Mucosa of descending colon (tissue), 3 donors: ENCODE data around the gene ZBTB47. TPM values are rescaled to one million over a fixed set of nuclear protein-coding genes. Genes with fewer than 3 reads are reported as not detected.

ENCODE experiments used
- ATAC-seq: fragments of 200-7000 bp; cut with Tn5 transposase; one replicate; pipeline ENCODE4 v1.9.1; 2020; ENCODE audit warnings: mild to moderate bottlenecking, moderate library complexity
- DNase-seq, 3 donors: peaks; one replicate each; pipeline ENCODE4 v3.0.0-alpha.2; 2020
- H3K36me3 ChIP-seq: fragments of 200-600 bp; one replicate; pipeline ENCODE4 v1.8.0; 2021; ENCODE audit warnings: low read depth, mild to moderate bottlenecking
- H3K4me1 ChIP-seq: fragments of 200-600 bp; one replicate; pipeline ENCODE4 v1.8.0; 2021; ENCODE audit warnings: low read depth, mild to moderate bottlenecking
- H3K4me3 ChIP-seq: fragments of 200-600 bp; one replicate; pipeline ENCODE4 v1.8.0; 2021; ENCODE audit warnings: mild to moderate bottlenecking
- H3K9me3 ChIP-seq: fragments of 200-600 bp; one replicate; pipeline ENCODE4 v1.8.0; 2021; ENCODE audit warnings: mild to moderate bottlenecking
- intact Hi-C, 2 donors: fragments of 100-400 bp; cut with DNase I in 1 of 2; cut with micrococcal nuclease in 1 of 2; formaldehyde crosslinking; loops; one replicate each; pipeline versions ENCODE4 v1.11.0 to v1.11.1; 2022; cut with DNase I, micrococcal nuclease
- total RNA-seq, 3 donors: library from RNA; stranded (reverse); fragmentation: NEBNext Ultra II Directional in 2 of 3; extraction: Animal tissue kit (Norgen Biotek cat#: 25700) in 2 of 3; gene quantifications; one replicate each; pipeline versions ENCODE4 v1.2.1 to v1.2.4, GENCODE V29; 2021 to 2023
- TF ChIP-seq, protein P1 (sequence below): fragments of 200-600 bp; IDR thresholded peaks from one replicate; pipeline ENCODE4 v1.8.0; 2022; ENCODE audit warnings: antibody characterized with exemption, mild to moderate bottlenecking
- donor health status: DM: no; HTN: no; CAD: no; lungs with moderate emphysema.
- donor health status: DM: no; HTN: no; CAD: no.
- donor health status: DM: no; HTN: yes; CAD: no.

The ZBTB47 gene
- total RNA-seq, 3 donors from 2014 or later = 3.1 to 45.5 (median 12.4) TPM

DNA sequence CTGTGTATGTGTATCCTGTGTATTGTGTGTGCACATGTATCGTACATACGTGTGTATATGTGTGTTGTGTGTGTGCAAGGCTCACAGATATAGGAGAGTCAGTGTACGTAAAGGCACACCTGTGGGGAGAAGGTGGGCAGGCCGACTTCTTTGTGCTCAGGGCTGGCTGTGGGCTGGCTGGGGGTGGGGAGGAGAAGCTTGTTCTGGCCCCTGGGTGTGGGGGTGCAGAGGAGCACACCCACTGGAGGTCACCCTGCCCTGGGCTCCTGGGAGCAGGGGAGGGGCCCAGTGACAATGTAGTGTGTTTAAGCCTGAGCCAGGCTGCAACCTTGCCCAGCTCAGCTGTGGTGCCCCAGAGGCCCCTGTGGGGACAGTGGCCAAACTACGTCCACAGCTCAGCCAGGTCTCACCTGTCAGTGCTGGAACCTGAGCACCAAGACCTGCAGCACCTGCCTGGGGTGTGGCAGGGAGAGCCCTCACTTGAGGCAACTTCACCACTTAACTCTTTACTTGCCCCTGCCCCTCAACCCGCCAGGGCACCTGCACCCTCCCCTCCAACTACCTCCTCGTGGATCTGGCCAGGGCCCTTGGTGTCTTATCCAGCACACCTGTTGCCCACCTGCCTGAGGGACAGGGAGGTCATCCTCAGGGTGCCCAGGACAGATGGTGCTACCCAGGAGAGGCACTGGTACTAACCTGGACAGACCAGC, 51.7 kb downstream of the ZBTB47 start:
- intact Hi-C loops = no loop called here

DNA sequence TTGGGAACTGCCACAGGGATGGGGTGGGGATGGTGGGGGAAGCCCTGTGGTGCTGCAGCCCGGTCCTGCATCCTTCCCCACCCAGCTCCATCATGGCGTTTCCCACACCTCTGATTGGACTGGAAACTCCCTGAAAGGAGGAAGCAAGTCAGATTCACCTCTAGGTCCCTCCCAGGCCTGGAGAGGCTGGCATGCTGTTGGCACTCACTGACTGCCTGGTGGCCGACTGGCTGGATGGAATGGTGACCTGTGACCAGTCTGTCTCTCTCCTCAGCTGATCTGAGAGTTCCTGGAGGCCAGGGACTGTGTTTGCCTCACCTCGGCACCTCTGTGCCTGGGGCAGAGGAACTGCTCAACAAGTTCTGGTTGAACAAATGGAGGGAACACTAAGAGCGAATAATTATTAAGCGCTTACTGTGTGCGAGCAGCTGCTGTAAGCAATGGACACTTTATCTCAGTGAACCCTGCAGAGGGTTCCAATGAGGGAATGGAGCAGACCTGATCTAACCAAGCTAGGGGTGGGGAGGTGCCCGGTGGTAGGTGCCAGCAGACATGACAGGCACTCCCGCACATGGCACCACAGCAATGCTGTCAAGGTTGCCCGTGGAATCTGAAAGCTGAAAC, 52.6 kb downstream of the ZBTB47 start:
- Histone ChIP-seq H3K4me1 (no peaks in the 10 kb centered on the region), H3K9me3 (no peaks in the 10 kb centered on the region), H3K36me3 (no peaks in the 10 kb centered on the region), H3K4me3 (no peak overlapping the region)
- ATAC-seq (no peak), DNase-seq (peak in 1 of 3 donors; percentile 20)
- intact Hi-C loops = no loop called here
- TF ChIP-seq, protein P1, sequence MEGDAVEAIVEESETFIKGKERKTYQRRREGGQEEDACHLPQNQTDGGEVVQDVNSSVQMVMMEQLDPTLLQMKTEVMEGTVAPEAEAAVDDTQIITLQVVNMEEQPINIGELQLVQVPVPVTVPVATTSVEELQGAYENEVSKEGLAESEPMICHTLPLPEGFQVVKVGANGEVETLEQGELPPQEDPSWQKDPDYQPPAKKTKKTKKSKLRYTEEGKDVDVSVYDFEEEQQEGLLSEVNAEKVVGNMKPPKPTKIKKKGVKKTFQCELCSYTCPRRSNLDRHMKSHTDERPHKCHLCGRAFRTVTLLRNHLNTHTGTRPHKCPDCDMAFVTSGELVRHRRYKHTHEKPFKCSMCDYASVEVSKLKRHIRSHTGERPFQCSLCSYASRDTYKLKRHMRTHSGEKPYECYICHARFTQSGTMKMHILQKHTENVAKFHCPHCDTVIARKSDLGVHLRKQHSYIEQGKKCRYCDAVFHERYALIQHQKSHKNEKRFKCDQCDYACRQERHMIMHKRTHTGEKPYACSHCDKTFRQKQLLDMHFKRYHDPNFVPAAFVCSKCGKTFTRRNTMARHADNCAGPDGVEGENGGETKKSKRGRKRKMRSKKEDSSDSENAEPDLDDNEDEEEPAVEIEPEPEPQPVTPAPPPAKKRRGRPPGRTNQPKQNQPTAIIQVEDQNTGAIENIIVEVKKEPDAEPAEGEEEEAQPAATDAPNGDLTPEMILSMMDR = no peak

More for the DNA sequence above, 51.7 kb downstream of the ZBTB47 start:
- peak in 1 of 3 donors; percentile 32 for DNase-seq
- TF ChIP-seq, protein P1 = no peak
- no peak overlapping the region for H3K4me3 ChIP-seq
- no peaks in the 10 kb centered on the region for H3K9me3 ChIP-seq
- H3K4me1 ChIP-seq = no peaks in the 10 kb centered on the region
- ATAC-seq = no peak
- no peaks in the 10 kb centered on the region for H3K36me3 ChIP-seq

DNA sequence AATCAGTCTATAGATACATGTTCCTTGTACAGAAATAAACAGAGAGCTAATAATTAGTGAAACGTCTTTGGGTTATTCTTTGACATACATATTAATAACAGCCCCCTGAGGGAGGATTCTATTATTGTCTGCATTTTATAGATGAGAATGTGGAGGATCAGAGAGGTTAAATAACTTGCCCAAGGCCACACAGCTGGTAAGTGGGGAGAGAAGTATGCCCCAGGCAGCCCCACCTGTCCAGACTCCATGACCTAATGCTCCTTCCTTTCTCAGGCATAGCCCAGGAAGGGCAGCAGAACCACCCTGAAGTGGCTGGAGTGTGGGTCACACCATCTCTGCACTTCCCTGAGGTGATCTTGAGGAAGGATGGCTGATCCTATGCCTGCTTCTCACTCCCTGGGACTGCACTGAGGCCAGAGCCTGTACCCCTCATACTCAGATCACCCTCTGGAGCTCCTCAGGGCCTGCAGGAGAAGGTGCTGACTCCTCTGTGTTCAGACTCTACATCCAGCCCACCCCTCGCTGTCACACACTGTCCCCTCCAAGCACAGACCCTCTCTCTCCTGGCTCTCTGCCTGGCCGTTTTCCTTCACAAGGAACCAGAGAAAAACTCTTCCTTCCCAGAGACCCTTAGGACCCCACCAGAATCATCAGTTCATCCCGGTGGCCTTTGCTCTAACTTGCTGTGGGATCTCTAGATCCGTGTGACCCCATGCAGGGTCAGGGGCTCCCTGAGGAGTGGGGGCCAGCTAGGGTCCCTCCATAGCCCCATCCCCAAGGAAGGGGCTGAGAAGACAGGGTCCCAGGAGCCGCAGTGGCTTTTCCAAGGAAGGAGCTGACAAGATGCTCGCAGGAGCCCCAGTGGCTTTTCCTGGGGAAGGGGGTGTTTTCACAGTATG, 53.5 kb downstream of the ZBTB47 start:
- Histone ChIP-seq H3K4me1 (no peaks in the 10 kb centered on the region), H3K4me3 (no peak overlapping the region), H3K9me3 (no peaks in the 10 kb centered on the region), H3K36me3 (no peaks in the 10 kb centered on the region)
- DNase-seq (peak in 1 of 3 donors; percentile 10), ATAC-seq (no peak)
- TF ChIP-seq, protein P1 = no peak
- intact Hi-C loops = no loop called here

DNA sequence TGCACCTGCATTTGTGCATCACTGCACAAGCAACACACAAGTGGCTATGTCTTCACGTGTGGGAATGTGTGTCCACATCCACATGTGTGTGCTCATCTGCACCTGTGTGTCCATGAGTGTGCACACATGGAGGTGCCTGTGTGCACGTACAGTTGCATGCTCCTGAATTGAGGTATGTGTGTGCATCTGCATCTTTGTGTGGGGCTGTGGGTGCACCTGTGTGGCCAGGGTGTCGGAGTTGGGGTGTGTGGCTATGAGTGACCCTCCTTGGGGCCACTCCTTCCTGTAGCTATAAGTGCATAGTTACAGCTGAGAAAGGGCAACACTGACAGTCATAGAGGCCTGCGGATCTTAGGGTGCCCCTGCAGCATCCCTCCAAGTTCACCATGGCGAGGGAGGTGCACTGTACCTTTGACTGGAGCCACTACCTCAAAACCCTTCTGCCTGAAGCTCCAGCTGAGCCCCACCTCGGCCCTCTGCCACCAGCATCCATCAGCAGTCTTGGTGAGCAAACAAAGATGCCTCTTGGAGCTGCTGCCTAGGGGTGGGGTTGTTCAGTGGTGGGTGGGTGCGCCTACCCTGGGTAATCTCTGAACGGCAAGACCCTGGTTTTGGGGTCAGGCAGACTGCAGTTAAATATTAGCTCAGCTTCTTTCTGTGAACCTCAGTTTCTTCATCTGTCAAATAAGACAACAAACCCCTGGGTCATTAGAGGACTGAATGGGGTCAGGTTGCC, 54.3 kb downstream of the ZBTB47 start:
- Histone ChIP-seq H3K4me1 (no peaks in the 10 kb centered on the region), H3K9me3 (no peaks in the 10 kb centered on the region), H3K4me3 (no peak overlapping the region), H3K36me3 (no peaks in the 10 kb centered on the region)
- ATAC-seq (no peak), DNase-seq (no peak)
- TF ChIP-seq, protein P1 = no peak
- intact Hi-C loops = no loop called here

DNA sequence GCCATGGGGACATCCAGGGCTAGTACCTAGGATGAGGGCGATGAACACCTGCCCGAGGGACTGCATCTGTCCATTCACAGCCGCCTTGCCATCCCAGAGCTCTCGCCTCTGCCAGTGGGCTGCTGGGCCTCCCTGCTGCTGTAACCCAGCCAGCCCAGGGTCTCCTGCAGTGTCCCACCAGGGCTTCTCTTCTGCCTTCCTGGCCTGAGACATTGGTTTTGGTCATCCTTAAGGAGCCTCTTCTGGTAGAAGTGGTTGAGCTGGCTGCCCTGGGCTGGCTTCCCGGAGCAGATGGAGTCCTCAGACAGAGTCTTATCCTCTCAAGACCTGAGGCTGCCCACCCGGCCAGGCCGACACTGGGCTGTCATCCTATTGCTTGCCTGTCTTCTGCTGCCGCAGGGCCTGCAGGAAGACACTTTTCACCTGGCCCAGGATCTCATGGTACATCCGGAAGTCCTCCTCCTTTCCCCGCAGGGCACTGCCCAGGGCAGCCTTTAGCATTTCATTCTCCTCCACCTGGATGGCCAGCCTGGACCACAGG, 55.2 kb downstream of the ZBTB47 start:
- Histone ChIP-seq H3K4me1 (no peaks in the 10 kb centered on the region), H3K36me3 (no peaks in the 10 kb centered on the region), H3K4me3 (no peak overlapping the region), H3K9me3 (no peaks in the 10 kb centered on the region)
- ATAC-seq (no peak), DNase-seq (no peak)
- TF ChIP-seq, protein P1 = no peak
- intact Hi-C loops = no loop called here
